Epithelial cell of prostate (primary cell): ENCODE results near the gene POLR2I.

Source experiments
- DNase-seq: peaks from one replicate; pipeline ENCODE4 v3.0.0-alpha.2; 2011; ENCODE audit warnings: low read depth, low spot score
- H3K27ac ChIP-seq: fragments of 450-650 bp; 2 replicates; pipeline ENCODE4 v1.5.1; 2017; ENCODE audit warnings: mild to moderate bottlenecking

The POLR2I gene

DNA sequence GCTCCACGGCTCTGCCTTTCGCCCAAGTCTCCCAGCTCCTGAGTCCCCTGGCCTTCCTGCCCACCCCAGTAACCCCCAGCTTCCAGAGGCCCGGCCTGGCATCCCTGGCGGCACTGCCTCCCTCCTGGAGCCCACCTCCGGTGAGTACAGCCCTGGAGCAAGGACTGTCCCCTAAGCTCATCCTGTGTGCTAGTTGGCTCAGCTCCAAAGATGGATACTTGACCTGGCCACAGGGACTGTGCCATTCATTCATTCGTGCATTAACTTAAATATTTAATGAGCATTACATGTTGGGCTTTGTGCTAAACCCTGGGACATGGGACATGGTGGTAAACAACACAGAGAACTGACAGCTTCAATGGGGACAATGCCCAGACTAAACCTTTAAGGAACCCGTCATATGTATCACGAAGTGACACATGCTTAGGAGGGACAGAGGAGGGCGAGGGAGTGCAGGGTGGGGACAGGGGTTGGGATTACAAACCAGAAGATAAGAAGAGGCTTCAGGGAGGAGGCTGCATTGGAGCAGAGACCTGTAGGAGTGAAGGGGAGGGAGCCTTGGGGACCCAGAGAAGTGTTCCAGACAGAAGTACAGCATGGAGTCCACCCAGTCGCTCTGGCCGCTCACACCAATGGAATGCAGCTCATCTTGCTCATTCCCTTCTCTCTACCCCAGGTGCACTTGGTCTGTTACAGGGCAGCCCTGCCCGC, 10.7 kb downstream of the POLR2I start:
- no peak for DNase-seq
- H3K27ac ChIP-seq = no peak overlapping the region

DNA sequence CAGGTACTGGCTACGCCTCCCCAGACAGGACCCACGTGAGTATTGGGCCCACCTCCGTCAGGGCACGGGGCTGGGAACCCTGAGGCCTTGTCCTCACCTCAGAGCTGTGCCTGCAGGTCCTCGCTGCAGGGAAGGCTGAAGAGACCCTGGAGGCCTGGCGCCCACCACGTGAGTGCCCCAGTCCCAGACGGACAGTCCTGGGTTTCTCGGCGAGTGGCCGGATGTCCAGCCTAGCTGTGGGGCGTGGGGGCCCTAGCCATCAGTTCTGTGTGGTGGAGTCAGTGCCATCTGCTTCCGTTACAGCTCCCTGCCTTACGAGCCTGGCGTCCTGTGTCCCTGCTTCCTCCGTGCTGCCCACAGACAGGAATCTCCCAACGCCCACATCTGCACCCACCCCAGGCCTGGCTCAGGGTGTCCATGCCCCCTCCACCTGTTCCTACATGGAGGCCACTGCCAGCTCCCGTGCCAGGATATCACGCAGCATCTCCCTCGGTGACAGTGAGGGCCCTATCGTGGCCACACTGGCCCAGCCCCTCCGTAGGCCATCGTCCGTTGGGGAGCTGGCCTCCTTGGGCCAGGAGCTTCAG, 11.5 kb downstream of the POLR2I start:
- H3K27ac ChIP-seq = no peak overlapping the region
- DNase-seq = no peak

DNA sequence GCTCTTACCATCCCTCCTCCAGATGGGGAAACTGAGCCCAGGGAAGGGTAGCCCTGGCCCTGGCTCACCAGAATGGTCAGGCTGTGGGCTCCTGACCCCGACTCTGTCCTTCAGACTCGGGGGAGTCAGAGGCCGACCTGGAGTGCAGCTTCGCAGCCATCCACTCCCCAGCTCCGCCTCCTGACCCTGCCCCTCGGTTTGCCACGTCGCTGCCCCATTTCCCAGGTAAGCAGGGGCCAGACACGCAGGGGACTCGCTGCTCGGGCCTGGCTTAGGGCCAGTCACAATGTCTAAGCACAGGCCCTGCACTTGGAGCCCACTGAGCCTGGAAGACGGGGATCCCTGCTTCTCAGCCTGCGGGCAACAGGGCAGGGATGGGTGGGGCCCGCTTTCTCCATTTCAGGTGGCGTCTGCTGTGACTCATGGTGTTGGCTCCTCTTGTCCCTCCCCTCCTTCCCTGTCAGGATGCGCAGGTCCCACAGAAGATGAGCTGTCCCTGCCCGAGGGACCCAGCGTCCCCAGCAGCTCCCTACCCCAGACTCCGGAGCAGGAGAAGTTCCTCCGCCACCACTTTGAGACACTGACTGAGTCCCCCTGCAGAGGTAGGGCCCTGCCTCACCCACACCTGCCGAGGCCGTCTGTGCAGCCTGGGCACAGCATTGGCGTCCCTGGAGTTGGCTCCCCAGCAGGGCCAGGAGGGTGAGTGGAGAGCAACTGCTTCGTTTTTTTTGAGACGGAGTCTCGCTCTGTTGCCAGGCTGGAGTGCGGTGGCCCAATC, 12.9 kb downstream of the POLR2I start:
- DNase-seq = no peak
- no peak overlapping the region for H3K27ac ChIP-seq

DNA sequence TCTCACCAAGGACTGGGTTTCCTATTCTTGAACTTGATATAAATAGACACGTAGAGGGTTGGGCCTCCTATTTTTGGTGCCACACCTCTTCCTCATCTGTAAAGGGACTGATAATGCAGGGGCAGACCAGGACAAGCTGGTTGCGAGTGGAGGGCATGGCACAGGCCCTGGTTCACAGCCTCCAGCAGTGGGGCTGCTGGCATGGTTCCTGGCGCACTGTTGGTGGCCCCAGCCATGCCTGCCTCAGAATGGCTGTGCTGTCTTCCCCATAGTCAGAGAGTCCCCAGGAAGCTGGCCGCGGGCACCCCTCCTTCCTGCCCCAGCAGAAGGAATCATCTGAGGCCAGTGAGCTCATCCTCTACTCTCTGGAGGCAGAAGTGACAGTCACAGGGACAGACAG, 14.2 kb downstream of the POLR2I start:
- no peak for DNase-seq
- no peak overlapping the region for H3K27ac ChIP-seq

DNA sequence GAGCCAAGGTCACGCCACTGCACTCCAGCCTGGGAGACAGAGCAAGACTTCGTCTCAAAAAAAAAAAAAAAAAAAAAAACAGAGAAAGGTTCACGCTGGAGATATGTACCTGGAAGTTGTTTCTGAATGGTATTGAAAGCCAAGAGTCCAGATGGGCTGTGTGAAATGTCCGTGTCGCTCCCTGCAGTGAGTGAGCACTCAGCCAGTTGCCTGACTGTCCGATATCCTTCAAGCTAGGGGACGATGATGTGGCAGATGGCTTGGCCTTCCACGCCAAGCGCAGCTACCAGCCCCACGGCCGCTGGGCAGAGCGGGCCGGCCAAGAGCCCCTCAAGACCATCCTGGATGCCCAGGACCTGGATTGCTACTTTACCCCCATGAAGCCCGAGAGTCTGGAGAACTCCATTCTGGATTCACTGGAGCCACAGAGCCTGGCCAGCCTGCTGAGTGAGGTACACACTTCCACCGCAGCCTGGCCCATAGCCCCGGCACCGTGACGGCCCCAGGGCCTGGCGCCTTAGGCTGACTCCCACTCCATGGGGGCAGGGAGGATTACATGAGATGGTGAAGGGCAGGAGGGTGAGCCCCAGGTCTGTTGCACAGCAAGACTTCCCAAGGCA, 15.4 kb downstream of the POLR2I start:
- H3K27ac ChIP-seq = no peak overlapping the region
- DNase-seq = no peak

DNA sequence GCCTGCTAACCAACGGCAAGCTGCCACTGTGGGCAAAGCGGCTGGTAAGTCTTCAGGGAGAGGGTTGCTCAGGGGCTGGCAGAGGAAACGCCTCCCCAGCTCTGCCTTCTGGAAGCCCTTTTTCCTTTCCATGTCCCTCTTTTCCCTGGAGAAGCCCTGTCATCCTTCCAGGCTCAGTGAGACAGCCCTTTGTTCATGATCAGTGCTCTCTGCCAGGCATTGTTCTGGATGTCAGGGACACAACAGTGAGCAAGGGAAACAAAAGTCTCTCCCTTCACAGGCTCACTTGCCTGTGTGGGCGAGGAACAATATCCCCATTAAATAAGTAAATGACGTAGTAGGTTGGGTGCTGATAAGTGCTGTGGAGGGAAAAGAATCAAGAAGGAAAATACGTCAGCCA, 17.6 kb downstream of the POLR2I start:
- H3K27ac ChIP-seq = no peak overlapping the region
- DNase-seq = no peak

DNA sequence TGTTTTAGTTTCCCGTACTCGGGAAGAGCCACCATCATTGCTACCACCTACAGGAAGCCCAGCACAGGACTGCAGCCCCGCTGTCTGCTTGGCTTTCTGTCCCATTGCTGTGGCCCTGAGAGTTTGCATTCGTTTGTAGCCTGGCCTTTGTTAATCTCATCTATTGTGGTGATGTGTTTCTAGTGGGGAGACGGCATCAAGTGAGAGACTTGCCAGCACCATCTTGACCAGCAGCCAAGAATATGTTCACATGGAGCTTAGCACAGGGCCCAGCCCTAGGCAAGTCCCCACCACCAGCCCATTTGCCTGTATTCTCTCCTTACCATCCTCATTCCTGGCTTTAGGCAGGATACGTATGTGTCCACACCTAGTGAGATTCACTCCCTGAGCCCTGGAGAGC, 21.0 kb downstream of the POLR2I start:
- no peak overlapping the region for H3K27ac ChIP-seq
- no peak for DNase-seq

DNA sequence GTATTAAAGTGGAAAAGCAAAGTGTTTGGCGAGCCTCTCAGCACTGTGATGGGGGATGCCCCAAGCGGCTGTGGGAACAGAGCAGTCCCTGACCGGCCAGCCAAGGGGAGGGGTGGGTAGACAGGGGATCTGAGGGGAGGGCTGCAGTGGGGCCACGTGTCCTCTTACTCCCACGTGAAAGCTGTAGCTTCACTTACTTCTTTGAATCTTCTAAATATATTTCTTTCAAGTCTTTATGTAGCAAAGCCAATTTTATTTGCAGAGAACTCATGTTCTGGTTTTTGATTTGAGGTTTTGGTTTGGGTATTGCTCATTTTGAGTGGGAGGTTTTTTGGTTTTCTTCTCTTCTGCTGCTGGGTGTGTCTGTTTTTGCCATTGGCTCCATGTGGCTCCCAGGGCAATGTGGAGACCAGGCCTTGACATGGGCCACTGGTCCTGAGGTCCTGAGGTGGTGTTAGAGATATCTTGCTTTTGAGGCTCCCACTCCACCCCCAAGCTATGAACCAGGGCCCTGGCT, 21.5 kb downstream of the POLR2I start:
- DNase-seq = no peak
- no peak overlapping the region for H3K27ac ChIP-seq

DNA sequence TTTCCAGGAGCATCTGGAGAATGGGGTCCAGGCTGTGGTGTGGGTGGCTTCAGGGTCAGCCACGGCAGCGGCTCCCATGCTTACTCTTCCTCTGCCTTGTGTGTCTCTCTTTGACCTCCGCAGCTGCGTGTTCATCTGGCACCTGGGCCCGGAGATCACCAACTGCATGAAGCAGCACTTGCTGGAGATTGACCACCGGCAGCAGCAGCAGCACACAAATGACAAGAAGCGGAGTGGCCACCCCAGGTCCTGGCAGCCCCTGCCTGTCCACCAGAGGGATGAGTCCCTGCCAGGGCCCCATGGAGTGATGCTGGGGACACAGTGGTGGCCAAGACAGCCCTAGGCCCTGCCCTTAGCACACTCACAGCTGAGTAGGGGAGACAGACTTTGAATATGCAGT, 22.1 kb downstream of the POLR2I start:
- H3K27ac ChIP-seq = no peak overlapping the region
- no peak for DNase-seq

DNA sequence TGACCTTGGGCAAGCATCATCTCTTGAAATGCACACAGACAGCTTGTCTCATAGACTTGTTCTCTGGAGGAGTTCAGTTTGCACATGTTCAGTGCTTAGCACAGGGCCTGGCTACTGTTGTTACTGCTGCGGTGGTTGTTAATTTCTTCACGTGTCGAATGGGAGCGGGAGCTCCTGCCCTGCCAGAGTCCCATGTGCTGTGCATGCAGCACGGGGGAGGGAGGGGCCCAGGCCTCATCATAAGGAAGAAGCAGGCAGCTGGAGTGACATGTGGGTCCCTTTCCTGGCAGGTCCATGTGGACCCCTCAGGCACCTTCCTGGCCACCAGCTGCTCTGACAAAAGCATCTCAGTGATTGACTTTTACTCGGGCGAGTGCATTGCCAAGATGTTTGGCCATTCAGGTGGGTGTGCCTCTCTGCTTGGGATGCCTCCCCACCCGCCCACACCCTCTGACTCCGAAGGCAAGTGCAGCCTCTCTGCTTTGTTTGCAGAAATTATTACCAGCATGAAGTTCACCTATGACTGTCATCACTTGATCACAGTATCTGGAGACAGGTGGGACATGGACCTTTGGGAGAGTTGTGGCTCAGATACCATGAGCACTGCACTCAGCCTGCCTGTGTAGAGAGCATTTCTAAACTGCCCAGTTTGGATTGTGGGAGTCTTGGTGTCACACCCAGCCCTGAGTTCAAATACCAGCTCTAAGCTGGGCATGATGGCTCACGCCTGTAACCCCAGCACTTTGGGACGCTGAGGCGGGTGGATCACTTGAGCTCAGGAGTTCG, 23.6 kb downstream of the POLR2I start:
- no peak for DNase-seq

DNA sequence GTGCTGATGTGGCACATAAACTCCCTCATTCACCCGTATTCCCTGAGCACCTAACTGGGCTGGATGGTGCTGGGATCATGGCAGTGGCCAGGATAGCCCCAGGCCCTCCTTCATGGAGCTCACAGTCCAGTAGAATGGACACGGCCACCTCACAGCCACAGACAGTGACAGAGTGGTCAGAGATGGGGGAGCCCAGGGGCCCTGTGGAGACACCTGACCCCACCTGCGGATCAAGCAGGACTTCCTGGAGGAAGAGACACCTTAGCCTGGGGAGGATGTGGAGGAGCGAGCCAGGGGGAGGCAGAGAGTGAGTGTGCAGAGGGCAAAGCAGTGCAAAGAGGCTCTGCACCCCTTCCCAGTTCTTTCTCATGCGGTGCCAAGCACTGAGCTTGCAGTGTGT, 24.8 kb downstream of the POLR2I start:
- H3K27ac ChIP-seq = no peak overlapping the region
- no peak for DNase-seq

More for the DNA sequence above, 23.6 kb downstream of the POLR2I start:
- no peak overlapping the region for H3K27ac ChIP-seq

DNA sequence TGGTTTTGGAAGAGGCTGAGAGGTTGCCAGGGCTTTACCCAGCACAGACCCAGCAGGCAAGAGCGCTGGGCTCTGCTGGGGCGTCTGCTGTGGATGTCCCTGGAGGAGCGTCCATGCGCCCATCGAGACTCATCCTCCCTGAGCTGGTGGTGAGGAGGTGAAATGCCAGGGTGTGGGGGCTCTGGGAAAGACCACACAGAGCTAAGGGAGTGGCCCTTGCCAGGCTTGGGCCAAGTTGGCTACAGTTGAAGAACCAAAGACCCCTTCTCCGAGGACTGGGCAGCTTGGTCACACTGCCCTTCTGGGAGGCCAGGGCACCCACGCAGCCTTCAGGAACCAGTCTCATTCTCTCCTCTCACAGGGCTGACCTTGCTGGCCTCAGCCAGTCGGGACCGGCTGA, 28.3 kb downstream of the POLR2I start:
- no peak overlapping the region for H3K27ac ChIP-seq
- no peak for DNase-seq

DNA sequence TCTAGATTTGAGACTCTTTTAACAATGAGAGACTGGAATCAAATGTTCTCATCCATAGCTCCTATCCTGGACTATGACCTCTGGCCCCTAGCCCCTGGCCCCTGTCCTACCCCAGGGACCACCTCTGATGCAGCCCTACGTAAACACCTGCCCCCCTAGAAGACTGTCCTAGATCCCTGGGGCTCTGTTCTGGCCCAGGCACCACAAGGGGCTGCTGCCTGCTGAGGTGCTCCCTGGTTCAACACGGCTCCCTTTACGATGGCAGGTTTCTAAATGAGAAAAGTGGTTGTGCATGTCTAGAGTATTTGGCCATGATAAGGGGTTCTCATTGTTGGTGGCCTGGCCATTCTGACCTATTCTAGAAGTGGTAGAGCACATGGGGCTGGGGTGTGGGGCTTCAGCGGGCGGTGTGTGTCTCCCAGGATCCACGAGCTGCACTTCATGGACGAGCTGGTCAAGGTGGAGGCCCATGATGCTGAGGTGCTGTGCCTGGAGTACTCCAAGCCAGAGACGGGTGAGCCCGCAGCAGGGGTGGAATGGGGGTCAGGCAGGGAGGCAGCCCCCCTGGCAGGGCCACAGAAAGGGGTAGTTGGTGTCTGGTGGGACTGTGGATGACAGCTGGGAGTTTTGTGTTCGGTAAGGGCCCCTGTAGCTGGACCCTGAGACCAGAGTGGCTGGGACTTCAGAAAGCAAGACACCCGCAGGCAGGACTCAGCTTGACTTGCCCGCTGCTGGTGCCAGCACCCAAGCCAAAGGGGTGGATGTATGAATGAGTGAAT, 30.3 kb downstream of the POLR2I start:
- no peak overlapping the region for H3K27ac ChIP-seq
- no peak for DNase-seq

DNA sequence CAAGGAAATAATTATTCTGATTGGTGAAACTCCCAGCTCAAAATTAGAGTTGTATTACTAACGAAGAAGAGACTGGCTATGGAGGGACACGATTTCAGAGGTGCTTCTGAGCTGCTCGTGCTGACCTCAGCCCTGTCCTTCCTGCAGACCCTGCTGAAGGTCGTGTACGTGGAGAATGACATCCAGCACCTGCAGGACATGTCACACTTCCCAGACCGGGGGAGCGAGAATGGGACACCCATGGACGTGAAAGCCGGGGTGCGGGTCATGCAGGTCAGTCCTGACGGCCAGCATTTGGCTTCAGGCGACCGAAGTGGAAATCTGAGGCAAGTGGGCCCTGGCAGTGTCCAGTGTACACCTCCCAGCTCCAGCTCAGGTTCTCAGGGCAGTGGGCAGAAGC, 31.8 kb downstream of the POLR2I start:
- no peak overlapping the region for H3K27ac ChIP-seq

DNA sequence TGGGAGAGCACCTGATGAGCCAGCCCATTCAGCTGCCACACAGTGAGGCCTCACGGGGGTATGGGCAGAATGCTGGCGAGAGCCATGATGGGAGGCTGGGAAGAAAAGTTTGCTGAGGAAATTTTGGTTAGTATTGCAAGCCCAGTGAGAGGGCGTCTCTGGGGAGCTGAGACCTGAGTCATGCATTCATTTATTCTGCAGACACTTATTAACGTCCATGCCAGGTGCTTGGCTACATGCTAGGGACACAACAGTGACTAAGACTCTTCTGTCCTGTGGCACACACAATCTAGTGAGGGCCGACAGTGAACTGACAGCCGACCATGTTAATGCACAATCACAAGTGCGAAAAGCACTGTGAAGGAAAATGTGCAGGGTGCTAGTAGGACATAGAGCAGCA, 32.8 kb downstream of the POLR2I start:
- DNase-seq = no peak
- H3K27ac ChIP-seq = peak overlapping the region; percentile 13

More for the DNA sequence above, 31.8 kb downstream of the POLR2I start:
- DNase-seq = no peak

DNA sequence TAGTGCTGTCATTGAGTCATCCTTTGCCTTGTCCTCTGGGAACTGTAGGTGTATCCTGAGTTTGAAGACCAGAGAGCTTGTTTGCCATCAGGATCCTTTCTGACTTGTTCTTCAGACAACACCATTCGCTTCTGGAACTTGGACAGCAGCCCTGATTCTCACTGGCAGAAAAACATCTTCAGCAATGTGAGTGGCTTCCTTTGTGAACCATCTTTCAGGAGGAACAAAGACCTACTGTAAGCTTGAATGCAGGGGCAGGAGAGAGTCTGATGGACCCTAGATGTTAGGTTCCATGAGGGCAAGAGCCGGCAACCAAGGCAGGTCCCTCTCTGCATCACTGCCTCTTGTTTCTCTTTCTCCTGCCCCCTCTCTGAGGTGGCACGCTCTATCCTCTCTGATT, 33.3 kb downstream of the POLR2I start:
- H3K27ac ChIP-seq = peak overlapping the region; percentile 13
- DNase-seq = no peak

DNA sequence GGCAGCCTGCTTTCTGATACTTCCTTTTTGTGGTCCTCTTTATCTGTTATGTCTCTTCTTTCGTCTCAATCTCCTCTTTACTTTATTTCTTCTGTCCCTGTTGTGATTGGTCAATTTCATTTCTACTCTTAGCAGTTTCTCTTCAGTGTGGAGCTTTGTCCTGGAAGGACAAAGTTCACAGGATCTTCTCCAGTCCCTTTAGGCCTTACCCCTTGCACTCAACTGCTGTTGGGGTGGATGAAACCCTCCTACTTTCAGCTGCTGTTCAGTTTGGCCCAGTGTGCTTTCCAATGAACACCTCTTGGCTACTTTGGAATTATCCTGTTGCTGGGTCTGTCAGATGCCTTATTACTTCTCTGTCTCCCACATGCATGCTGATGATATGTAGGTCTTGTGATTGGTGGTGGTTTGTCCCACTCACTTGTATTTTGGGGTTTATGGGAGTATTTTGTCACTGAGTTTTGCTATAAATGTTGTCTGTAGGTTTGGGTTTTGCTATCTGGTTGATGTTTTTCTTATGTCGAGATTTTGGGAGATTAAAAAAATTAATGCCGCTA, 35.2 kb downstream of the POLR2I start:
- no peak overlapping the region for H3K27ac ChIP-seq
- DNase-seq = no peak

DNA sequence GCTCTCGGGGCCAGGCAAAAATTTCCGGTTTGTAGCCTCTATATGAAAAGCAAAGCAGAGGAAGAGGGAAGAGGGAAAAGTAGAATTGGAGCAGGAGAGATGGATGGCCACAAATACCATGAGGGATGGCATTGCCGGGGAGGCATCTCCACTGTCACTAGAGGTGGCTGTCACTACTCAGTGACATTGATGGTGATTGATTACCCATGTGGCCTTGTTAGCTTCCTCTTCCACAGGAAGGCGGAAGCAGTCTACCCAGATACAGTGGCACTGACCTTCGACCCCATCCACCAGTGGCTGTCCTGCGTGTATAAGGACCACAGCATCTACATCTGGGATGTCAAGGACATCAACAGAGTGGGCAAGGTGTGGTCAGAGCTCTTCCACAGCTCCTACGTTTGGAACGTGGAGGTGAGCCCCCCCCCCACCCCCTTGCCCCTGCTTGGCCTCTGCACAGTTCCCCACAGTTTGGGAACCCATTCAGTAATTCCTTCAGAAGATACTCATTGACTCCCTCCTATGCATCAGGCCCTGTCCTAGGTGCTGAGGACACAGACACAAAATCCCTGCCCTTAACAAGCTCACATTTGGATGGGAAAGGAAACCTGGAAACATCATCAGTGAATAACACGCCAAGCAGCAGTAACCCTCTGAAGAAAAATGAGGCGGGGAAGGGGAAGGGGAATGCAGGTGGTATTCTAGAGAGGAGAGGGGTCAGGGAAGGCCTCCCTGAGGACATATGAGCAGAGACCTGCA, 41.4 kb downstream of the POLR2I start:
- DNase-seq = no peak
- H3K27ac ChIP-seq = no peak overlapping the region
